ENCODE results near the gene DNAH5.

DNA sequence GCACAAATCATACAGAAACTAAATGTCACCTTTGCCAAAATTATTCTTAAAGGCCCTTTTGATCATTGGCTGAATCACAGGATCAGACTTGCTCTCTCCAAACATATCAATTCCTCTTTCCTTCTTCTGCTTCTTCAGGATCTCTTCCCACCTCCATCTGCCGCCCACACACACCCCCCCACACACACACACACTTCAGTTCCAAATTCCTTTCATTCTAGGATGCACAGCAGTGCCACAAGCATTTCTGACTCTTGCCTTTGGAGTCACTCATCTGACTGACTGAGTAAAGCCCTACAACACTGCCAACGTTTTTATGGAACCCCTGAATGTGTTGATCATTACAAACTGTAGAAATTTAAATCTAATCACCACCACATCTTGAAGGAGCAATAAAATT, 22.9 kb downstream of the DNAH5 start:
- no peak for TF ChIP-seq POLR2A (IDR thresholded peaks at IDR 0.05)
- TF ChIP-seq, protein P1, sequence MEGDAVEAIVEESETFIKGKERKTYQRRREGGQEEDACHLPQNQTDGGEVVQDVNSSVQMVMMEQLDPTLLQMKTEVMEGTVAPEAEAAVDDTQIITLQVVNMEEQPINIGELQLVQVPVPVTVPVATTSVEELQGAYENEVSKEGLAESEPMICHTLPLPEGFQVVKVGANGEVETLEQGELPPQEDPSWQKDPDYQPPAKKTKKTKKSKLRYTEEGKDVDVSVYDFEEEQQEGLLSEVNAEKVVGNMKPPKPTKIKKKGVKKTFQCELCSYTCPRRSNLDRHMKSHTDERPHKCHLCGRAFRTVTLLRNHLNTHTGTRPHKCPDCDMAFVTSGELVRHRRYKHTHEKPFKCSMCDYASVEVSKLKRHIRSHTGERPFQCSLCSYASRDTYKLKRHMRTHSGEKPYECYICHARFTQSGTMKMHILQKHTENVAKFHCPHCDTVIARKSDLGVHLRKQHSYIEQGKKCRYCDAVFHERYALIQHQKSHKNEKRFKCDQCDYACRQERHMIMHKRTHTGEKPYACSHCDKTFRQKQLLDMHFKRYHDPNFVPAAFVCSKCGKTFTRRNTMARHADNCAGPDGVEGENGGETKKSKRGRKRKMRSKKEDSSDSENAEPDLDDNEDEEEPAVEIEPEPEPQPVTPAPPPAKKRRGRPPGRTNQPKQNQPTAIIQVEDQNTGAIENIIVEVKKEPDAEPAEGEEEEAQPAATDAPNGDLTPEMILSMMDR (IDR thresholded peaks at IDR 0.05): no peak
- TF ChIP-seq POLR2AphosphoS5 (IDR thresholded peaks at IDR 0.05; ENCODE audit: insufficient read depth in 1 of 2, low read depth in 1 of 2): no peak

Data from vagina (tissue), 2 donors.